GM19035 (cell line): Measurements from ENCODE around the gene MDK.
"Not testable (repeated sequence)": the region's sequence is repeated elsewhere in the genome, so short reads cannot be mapped to it uniquely, and the experiment has no call there.

Source experiments
- ATAC-seq: cut with Tn5 transposase; IDR thresholded peaks from one replicate; pipeline ENCODE4 v1.9.1; 2021; ENCODE audit not compliant: unreplicated experiment

The MDK gene

GRCh38 chr11:46367244-46367915 is 14.1 kb upstream of the MDK start:
- ATAC-seq, result no peak

DNA sequence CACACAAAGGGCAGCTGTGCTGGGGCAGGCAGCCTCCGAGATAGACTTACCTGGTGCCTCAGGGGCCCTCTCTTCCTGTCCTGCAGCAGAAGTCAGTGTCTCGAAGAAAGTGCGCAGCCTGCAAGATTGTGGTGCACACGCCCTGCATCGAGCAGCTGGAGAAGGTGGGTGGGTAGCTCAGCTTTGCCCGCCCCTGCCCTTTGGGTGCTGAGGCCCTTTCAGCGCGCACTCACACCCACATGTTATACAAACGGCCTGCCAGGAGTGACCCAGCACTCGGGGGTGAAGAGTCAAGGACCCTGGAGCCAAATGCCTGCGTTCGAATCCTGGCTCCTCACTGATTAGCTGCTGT is 13.6 kb upstream of the MDK start:
- ATAC-seq, result no peak

- ATAC-seq, result no peak
These were observed 11.9 kb upstream of the MDK start for GRCh38 chr11:46369458-46370152.

GRCh38 chr11:46370253-46370652 is 11.2 kb upstream of the MDK start:
- ATAC-seq, result no peak

- not testable (repeated sequence) for ATAC-seq
These were observed 10.2 kb upstream of the MDK start for GRCh38 chr11:46371262-46371661.

DNA sequence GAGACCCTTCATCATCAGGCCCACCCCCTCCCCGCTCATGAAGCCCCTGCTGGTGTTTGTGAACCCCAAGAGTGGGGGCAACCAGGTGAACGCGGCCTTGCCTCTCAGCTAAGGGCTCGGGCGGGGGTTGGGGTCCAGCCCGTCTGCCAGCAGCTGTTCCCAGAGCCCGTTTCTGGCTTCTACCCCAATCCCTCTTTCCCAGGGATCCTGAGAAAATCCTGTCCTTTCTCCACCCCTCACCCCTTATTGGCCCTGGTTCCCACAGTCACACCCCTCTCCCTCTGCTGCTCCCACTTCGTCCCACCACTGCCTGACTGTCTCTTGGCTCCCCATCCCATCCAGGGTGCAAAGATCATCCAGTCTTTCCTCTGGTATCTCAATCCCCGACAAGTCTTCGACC is 9.4 kb upstream of the MDK start:
- no peak for ATAC-seq

- not testable (repeated sequence) for ATAC-seq
These were observed 9.0 kb upstream of the MDK start for GRCh38 chr11:46372501-46372900.

DNA sequence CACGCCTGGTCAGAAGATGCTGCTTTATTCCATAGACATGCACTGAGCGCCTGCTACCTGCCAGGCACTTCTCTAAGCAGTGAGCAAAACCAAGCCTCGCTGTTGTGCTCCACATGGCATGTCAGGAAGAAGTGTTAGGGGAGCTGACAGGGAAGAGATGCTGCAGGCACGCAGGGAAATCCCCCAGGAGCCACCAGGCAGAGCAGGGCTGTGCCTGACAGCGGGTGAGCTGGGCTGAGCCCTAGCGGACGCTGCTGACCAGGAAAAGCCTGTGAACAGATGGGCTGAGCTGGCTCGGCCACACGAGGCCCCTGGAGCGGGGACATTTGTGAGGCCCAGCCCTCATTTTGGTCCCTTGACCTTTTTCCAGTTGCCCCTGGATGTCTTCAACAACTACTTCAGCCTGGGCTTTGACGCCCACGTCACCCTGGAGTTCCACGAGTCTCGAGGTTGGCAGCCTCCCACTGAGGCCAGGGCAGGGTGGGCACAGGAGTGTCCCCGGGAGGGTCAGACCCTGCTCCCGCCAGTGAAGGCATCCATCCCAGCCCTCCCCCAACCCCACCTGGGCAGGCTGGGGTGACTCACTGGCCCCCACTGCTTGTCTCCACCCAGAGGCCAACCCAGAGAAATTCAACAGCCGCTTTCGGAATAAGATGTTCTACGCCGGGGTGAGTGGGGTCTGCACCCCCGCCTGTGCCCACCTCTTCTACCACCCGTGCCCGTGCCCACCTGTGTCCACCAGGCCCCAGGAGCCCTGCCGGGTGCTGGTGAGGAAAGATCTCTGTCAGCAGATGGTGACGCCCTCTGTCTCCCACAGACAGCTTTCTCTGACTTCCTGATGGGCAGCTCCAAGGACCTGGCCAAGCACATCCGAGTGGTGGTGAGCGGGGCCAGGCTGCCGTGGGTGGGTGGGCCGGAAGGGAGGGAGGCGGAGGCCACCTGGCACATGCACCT is 7.4 kb upstream of the MDK start:
- no peak for ATAC-seq

- ATAC-seq, result no peak
These were observed 6.7 kb upstream of the MDK start for GRCh38 chr11:46374815-46375214.

DNA sequence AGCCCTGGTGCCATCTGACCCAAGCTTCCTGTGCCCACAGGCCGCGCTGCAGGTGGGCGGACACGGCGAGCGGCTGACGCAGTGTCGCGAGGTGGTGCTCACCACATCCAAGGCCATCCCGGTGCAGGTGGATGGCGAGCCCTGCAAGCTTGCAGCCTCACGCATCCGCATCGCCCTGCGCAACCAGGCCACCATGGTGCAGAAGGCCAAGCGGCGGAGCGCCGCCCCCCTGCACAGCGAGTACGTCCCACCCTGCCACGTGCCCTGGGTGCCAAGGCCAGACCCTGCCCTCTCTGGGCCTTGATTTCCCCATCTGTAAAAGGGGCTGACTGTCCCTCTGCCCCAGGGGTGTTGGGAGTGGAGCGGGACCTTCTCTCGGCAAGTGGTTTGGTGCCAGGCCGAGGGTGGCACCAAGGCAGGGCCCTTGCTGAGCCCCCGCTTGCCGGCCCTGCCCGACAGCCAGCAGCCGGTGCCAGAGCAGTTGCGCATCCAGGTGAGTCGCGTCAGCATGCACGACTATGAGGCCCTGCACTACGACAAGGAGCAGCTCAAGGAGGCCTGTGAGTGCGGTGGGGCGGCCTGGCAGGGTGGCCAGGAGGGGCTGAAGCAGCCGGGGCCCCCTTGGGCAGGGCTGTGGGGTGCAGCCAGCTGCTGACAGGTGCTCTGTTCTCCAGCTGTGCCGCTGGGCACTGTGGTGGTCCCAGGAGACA is 5.9 kb upstream of the MDK start:
- ATAC-seq, result no peak

- ATAC-seq, result no peak
These were observed 5.0 kb upstream of the MDK start for GRCh38 chr11:46376258-46377050.

GRCh38 chr11:46377290-46377689 is 4.2 kb upstream of the MDK start:
- no peak for ATAC-seq

- ATAC-seq, result no peak
These were observed 3.6 kb upstream of the MDK start for GRCh38 chr11:46377831-46378230.

DNA sequence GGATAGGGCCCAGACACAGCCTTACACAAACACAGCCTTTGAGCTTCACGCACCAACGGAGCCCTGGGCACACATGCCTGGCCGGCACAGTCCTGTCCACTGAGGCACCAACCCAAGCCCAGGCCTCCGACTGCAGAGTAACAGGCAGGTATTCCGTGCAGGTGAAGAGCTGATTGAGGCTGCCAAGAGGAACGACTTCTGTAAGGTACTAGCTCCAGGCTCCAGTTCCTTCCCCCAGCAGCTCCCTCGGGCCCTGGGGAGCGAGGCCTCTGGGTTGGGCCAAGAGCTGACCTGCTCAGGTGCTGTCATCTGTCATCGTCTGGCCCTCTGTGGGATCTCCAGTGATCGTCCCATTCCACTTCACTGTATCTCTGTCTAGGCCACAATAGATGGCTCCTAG is 3.2 kb upstream of the MDK start:
- no peak for ATAC-seq

DNA sequence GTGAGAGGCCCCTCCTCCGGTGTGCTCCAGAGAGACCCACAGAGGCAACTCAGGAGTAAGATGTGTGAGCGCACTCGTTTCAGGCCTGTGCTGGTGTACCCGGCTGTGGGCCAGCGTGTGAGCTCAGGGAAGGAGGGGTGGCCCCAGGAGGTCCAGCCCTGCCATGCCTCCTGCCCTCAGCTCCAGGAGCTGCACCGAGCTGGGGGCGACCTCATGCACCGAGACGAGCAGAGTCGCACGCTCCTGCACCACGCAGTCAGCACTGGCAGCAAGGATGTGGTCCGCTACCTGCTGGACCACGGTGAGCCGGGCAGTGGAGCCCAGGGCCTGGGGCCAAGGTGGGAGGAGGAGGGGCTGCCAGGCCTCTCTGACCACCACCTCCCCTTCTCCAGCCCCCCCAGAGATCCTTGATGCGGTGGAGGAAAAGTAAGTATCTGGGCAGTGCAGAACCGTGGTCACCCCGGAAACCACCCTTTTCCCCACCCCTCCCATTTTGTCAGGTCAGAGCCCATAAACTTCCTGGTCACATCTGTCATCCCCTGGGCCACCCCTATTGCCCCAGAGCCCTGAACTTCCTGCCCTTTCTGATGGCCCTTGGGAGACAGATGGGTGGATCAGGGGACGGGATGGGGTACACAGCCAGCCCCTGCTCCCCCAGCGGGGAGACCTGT is 2.5 kb upstream of the MDK start:
- ATAC-seq, result no peak

DNA sequence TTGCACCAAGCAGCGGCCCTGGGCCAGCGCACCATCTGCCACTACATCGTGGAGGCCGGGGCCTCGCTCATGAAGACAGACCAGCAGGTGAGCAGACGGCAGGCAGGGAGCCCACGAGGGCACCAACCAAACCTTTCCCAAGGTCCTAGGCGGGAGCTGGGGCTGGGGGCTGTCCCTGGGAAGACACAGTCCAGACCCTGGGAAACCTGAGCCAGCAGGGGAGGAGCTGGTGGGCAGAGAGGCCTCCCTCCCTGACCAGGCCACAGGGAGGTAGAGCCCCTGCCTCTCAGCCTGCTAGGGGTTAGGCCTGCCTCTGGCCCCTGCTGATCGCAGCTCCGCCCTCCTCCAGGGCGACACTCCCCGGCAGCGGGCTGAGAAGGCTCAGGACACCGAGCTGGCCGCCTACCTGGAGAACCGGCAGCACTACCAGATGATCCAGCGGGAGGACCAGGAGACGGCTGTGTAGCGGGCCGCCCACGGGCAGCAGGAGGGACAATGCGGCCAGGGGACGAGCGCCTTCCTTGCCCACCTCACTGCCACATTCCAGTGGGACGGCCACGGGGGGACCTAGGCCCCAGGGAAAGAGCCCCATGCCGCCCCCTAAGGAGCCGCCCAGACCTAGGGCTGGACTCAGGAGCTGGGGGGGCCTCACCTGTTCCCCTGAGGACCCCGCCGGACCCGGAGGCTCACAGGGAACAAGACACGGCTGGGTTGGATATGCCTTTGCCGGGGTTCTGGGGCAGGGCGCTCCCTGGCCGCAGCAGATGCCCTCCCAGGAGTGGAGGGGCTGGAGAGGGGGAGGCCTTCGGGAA is 1.8 kb upstream of the MDK start:
- not testable (repeated sequence) for ATAC-seq

- no peak for ATAC-seq
These were observed 975 bp upstream of the MDK start for GRCh38 chr11:46380340-46381047.
